HL-60 (cell line): ENCODE data around the gene GET4.

Experiments
- DNase-seq, 2 experiments: peaks; one replicate each; pipeline ENCODE4 v3.0.0-alpha.2; 2010 to 2020; ENCODE audit warnings: low read depth in 1 of 2, low spot score in 1 of 2
- H3K27ac ChIP-seq: fragments of 250-450 bp; sonication (Bioruptor Pico); replicated peaks from 2 replicates; pipeline ENCODE4 v1.5.1; 2020; ENCODE audit warnings: mild to moderate bottlenecking, moderate library complexity
- H3K27me3 ChIP-seq: fragments of 250-450 bp; sonication (Bioruptor Pico); 2 replicates; pipeline ENCODE4 v1.5.1; 2021; ENCODE audit warnings: mild to moderate bottlenecking, moderate library complexity; ENCODE audit not compliant: insufficient read depth, poor library complexity, severe bottlenecking
- H3K4me3 ChIP-seq: replicated peaks from 2 replicates; pipeline ENCODE4 v1.5.1; 2011; ENCODE audit warnings: mild to moderate bottlenecking, control low read depth, low read length; ENCODE audit not compliant: insufficient read depth
- GABPA ChIP-seq: IDR thresholded peaks from 2 replicates; pipeline ENCODE4 v1.6.1; 2012; ENCODE audit warnings: low read depth
- POLR2AphosphoS5 ChIP-seq: IDR thresholded peaks from 2 replicates; pipeline ENCODE4 v1.6.1; 2012; ENCODE audit warnings: low read depth
- REST ChIP-seq: IDR thresholded peaks from 2 replicates; pipeline ENCODE4 v1.6.1; 2012; ENCODE audit warnings: low read depth; ENCODE audit not compliant: insufficient replicate concordance
- SPI1 ChIP-seq: IDR thresholded peaks from 2 replicates; pipeline ENCODE4 v1.6.1; 2012; ENCODE audit warnings: low read depth, mild to moderate bottlenecking, borderline replicate concordance
- TF ChIP-seq, protein P1 (sequence below): IDR thresholded peaks from one replicate; pipeline ENCODE4 v1.5.1; 2011; ENCODE audit warnings: low read length, control low read depth, inconsistent platforms; ENCODE audit not compliant: insufficient read depth

The GET4 gene

DNA sequence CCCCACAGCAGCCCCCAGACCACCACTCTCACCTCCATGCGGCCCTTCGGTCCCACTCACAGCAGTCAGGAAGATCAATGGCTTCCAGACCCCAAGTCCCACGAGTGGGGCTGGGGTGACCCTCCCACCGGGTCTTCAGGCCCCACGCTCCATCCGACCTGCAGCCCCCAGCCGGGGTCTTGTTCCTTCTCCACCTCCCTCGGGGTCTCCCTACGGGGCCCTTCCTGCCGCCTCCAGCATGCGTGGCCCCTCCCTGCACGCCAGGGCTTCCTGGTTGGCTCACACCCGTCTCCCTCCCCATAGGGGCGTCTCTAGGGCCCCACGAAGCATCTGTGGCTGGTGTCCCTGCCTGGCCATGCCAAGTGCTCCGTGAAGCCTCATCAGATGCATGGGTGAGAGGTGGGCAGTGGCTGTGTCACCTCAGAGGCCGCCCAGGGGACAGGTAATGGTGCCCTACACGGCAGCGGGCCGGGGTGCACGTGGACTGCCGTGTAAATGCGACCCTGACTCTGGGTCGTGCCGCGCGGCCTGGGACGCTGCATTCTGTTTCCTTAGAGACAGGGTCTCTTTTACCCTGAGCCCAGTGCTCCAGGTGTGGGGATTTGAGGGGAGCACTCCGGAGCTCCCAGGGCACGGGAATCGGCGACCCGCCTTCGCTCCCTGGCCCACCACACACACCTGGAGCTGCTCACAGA lies 58.3 kb downstream of the GET4 start:
- Histone ChIP-seq H3K27ac (no peak overlapping the region), H3K27me3 (no peaks in the 10 kb centered on the region), H3K4me3 (no peak overlapping the region)
- TF ChIP-seq GABPA (no peak), REST (no peak), POLR2AphosphoS5 (no peak), SPI1 (no peak)
- TF ChIP-seq, protein P1, sequence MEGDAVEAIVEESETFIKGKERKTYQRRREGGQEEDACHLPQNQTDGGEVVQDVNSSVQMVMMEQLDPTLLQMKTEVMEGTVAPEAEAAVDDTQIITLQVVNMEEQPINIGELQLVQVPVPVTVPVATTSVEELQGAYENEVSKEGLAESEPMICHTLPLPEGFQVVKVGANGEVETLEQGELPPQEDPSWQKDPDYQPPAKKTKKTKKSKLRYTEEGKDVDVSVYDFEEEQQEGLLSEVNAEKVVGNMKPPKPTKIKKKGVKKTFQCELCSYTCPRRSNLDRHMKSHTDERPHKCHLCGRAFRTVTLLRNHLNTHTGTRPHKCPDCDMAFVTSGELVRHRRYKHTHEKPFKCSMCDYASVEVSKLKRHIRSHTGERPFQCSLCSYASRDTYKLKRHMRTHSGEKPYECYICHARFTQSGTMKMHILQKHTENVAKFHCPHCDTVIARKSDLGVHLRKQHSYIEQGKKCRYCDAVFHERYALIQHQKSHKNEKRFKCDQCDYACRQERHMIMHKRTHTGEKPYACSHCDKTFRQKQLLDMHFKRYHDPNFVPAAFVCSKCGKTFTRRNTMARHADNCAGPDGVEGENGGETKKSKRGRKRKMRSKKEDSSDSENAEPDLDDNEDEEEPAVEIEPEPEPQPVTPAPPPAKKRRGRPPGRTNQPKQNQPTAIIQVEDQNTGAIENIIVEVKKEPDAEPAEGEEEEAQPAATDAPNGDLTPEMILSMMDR: no peak
- DNase-seq: no peak

GRCh38 chr7:935164-935873 lies 59.0 kb downstream of the GET4 start:
- Histone ChIP-seq H3K27ac (no peak overlapping the region), H3K4me3 (no peak overlapping the region), H3K27me3 (no peaks in the 10 kb centered on the region)
- no peak for TF ChIP-seq SPI1
- DNase-seq: no peak

DNA sequence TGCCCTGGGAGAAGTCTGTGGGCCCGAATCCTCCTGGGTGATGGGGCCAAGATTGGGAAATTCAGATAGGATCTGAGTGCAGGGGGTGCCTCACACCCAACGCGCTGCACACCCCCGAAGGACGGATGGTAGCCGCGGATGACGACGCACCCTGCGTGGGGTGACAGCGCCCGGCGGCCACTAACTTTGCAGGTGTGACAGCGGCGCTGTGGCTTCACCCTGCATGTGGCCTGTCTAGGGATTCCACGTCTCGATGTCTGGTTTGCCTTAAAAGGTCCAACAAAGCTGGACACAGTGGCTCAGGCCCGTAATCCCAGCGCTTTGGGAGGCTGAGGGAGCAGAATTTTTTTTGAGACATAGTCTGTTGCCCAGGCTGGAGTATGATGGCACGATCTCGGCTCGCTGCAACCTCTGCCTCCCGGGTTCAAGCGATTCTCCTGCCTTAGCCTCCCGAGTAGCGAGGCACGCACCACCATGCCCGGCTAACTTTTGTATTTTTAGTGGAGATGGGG lies 59.6 kb downstream of the GET4 start:
- TF ChIP-seq SPI1 (no peak), POLR2AphosphoS5 (no peak), GABPA (no peak), REST (no peak)
- TF ChIP-seq, protein P1: no peak
- no peak overlapping the region for H3K27ac ChIP-seq
- no peak overlapping the region for H3K4me3 ChIP-seq
- no peaks in the 10 kb centered on the region for H3K27me3 ChIP-seq
- no peak for DNase-seq

- DNase-seq: no peak
- no peak overlapping the region for H3K27ac ChIP-seq
- no peak overlapping the region for H3K4me3 ChIP-seq
- no peaks in the 10 kb centered on the region for H3K27me3 ChIP-seq
- no peak for TF ChIP-seq GABPA
- no peak for TF ChIP-seq REST
- TF ChIP-seq POLR2AphosphoS5: no peak
- no peak for TF ChIP-seq SPI1
- TF ChIP-seq, protein P1: no peak
Measured at GRCh38 chr7:936386-937054, 60.2 kb downstream of the GET4 start.
